HepG2 (cell line): ENCODE measurements around the gene ZNF467. TPM values are rescaled to one million over a fixed set of nuclear protein-coding genes. Genes with fewer than 3 reads are reported as not detected.

Experiments
- ETV6 ChIP-seq: sonication (generic); formaldehyde crosslinking; conservative IDR thresholded peaks from 2 replicates; pipeline ENCODE4 v1.4.0; 2020; ENCODE audit warnings: missing genetic modification reagents
- MXI1 ChIP-seq: IDR thresholded peaks from 3 replicates; pipeline ENCODE4 v1.6.1; 2012; ENCODE audit warnings: low read depth, low read length, inconsistent platforms, borderline replicate concordance
- MYC ChIP-seq: sonication (generic); formaldehyde crosslinking; IDR thresholded peaks from 2 replicates; pipeline ENCODE4 v1.9.0; 2021; ENCODE audit warnings: missing genetic modification reagents, borderline replicate concordance
- SAP130 ChIP-seq: IDR thresholded peaks from 2 replicates; pipeline ENCODE4 v1.6.1; 2016; ENCODE audit warnings: low read depth
- THAP11 ChIP-seq: IDR thresholded peaks from 2 replicates; pipeline ENCODE4 v1.6.1; 2016; ENCODE audit warnings: missing biosample characterization, missing genetic modification reagents
- THYN1 ChIP-seq: sonication (generic); formaldehyde crosslinking; IDR thresholded peaks from 2 replicates; pipeline ENCODE4 v1.8.1; 2023; ENCODE audit warnings: low read depth, mild to moderate bottlenecking, moderate library complexity, missing genetic modification reagents, borderline replicate concordance
- ZMYM4 ChIP-seq: sonication (generic); formaldehyde crosslinking; IDR thresholded peaks from 2 replicates; pipeline ENCODE4 v1.8.1; 2023; ENCODE audit warnings: mild to moderate bottlenecking, missing genetic modification reagents
- ZNF138 ChIP-seq: sonication (generic); formaldehyde crosslinking; IDR thresholded peaks from 2 replicates; pipeline ENCODE4 v1.5.0; 2020; ENCODE audit warnings: mild to moderate bottlenecking, low read depth, missing genetic modification reagents
- polyA plus RNA-seq, 8 experiments: library from polyadenylated mRNA; depleted of rRNA in 3 of 8; stranded (reverse) in 7 of 8; unstranded in 1 of 8; fragments of >200 nt; fragmentation: Illumina TruSeq in 4 of 8; extraction: Trizol in 4 of 8; gene quantifications; 2 replicates each; pipeline versions ENCODE4 v1.2.1 to v1.2.3, GENCODE V29; 2011 to 2016; ENCODE audit warnings: low read depth in 4 of 8, missing spikeins in 1 of 8, mixed read lengths in 1 of 8; ENCODE audit not compliant: insufficient read depth in 1 of 8
- total RNA-seq, 5 experiments: library from RNA; depleted of rRNA; stranded (reverse); fragments of >200 nt; fragmentation: Illumina TruSeq; extraction: Trizol; gene quantifications; 2 replicates each; pipeline ENCODE4 v1.2.3, GENCODE V29; 2016; ENCODE audit warnings: low read depth in 1 of 5
- TF ChIP-seq, protein P1 (sequence below): sonication (generic); formaldehyde crosslinking; IDR thresholded peaks from 2 replicates; pipeline ENCODE4 v1.4.0; 2020; ENCODE audit warnings: missing genetic modification reagents
- TF ChIP-seq, protein P2 (sequence below): sonication (generic); formaldehyde crosslinking; IDR thresholded peaks from 2 replicates; pipeline ENCODE4 v1.9.0; 2022; ENCODE audit warnings: low read depth, missing genetic modification reagents
- TF ChIP-seq, protein P3 (sequence below): IDR thresholded peaks from 2 replicates; pipeline ENCODE4 v1.6.1; 2012; ENCODE audit warnings: inconsistent platforms
- TF ChIP-seq, protein P4 (sequence below): sonication (generic); formaldehyde crosslinking; IDR thresholded peaks from 2 replicates; pipeline ENCODE4 v1.9.0; 2022; ENCODE audit warnings: missing genetic modification reagents, mild to moderate bottlenecking, borderline replicate concordance
- TF ChIP-seq, protein P5 (sequence below), 2 experiments: sonication (generic) in 1 of 2; formaldehyde crosslinking in 1 of 2; IDR thresholded peaks; 2 replicates each; pipeline versions ENCODE4 v1.4.0 to v1.6.1; 2016 to 2020; ENCODE audit warnings: borderline replicate concordance in 1 of 2, low read depth in 1 of 2, mild to moderate bottlenecking in 1 of 2, missing genetic modification reagents in 1 of 2

Gene ZNF467
- total and polyA plus RNA-seq, 2 of the 13 experiments (the other 11 are each of a cell fraction or from before 2014, with no cell fraction given): 0.03 TPM; not detected in 1

DNA sequence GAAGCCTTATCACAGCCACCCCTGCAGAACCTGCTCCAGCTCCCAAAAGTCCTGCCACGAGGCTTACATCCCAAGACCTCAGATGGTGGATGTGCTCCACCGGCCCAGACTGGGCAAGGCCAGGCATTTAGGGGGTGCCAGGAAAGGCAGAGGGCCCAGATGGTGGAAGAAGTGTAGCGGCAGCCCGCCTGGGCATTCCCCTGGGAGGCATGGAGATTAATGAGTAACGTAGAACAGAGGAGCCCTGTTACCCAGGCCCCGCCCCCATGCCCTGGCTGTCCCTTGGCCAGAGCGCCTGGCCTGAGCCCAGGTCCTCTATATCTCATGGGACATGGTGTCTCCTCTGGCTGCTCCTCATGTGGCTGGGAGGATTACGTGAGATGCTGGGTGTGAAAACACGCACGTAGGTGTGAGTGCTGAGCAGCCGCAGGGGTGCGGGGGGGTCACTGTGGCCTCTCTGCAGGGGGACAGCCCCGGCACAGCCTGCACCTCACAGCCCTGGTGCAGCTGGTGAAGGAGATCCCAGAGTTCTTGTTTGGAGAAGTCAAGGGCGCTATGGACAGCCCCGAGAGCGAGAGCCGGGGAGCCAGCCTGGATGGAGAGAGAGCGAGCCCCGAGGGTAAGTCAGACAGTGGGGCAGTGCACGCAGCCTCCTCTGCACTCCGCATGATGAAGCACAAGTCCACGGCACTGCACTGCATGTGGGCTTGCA, 52.9 kb downstream of the ZNF467 start (continued):
- TF ChIP-seq, protein P1, sequence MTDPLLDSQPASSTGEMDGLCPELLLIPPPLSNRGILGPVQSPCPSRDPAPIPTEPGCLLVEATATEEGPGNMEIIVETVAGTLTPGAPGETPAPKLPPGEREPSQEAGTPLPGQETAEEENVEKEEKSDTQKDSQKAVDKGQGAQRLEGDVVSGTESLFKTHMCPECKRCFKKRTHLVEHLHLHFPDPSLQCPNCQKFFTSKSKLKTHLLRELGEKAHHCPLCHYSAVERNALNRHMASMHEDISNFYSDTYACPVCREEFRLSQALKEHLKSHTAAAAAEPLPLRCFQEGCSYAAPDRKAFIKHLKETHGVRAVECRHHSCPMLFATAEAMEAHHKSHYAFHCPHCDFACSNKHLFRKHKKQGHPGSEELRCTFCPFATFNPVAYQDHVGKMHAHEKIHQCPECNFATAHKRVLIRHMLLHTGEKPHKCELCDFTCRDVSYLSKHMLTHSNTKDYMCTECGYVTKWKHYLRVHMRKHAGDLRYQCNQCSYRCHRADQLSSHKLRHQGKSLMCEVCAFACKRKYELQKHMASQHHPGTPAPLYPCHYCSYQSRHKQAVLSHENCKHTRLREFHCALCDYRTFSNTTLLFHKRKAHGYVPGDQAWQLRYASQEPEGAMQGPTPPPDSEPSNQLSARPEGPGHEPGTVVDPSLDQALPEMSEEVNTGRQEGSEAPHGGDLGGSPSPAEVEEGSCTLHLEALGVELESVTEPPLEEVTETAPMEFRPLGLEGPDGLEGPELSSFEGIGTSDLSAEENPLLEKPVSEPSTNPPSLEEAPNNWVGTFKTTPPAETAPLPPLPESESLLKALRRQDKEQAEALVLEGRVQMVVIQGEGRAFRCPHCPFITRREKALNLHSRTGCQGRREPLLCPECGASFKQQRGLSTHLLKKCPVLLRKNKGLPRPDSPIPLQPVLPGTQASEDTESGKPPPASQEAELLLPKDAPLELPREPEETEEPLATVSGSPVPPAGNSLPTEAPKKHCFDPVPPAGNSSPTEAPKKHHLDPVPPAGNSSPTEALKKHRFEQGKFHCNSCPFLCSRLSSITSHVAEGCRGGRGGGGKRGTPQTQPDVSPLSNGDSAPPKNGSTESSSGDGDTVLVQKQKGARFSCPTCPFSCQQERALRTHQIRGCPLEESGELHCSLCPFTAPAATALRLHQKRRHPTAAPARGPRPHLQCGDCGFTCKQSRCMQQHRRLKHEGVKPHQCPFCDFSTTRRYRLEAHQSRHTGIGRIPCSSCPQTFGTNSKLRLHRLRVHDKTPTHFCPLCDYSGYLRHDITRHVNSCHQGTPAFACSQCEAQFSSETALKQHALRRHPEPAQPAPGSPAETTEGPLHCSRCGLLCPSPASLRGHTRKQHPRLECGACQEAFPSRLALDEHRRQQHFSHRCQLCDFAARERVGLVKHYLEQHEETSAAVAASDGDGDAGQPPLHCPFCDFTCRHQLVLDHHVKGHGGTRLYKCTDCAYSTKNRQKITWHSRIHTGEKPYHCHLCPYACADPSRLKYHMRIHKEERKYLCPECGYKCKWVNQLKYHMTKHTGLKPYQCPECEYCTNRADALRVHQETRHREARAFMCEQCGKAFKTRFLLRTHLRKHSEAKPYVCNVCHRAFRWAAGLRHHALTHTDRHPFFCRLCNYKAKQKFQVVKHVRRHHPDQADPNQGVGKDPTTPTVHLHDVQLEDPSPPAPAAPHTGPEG (CRISPR knock-in tag): no peak
- no peak for TF ChIP-seq THYN1
- TF ChIP-seq, protein P2, sequence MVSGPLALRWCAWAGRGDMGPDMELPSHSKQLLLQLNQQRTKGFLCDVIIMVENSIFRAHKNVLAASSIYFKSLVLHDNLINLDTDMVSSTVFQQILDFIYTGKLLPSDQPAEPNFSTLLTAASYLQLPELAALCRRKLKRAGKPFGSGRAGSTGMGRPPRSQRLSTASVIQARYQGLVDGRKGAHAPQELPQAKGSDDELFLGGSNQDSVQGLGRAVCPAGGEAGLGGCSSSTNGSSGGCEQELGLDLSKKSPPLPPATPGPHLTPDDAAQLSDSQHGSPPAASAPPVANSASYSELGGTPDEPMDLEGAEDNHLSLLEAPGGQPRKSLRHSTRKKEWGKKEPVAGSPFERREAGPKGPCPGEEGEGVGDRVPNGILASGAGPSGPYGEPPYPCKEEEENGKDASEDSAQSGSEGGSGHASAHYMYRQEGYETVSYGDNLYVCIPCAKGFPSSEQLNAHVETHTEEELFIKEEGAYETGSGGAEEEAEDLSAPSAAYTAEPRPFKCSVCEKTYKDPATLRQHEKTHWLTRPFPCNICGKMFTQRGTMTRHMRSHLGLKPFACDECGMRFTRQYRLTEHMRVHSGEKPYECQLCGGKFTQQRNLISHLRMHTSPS (CRISPR knock-in tag): peak; percentile 41; the same call in 1 of the 2 replicates
- TF ChIP-seq THAP11 (CRISPR knock-in tag): peak; percentile 17; the same call in 1 of the 2 replicates
- TF ChIP-seq, protein P3, sequence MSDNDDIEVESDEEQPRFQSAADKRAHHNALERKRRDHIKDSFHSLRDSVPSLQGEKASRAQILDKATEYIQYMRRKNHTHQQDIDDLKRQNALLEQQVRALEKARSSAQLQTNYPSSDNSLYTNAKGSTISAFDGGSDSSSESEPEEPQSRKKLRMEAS: peak; percentile 17; the same call in 1 of the 2 replicates
- TF ChIP-seq SAP130 (CRISPR knock-in tag): peak; percentile 35; the same call in 1 of the 2 replicates
- peak; percentile 33; the same call in 1 of the 2 replicates for TF ChIP-seq MYC
- TF ChIP-seq ZMYM4 (CRISPR knock-in tag): no peak
- no peak for TF ChIP-seq ZNF138
- 0 out of 3 replicates have a peak, but pooled peaks have one; percentile 11 for TF ChIP-seq MXI1
- TF ChIP-seq, protein P4, sequence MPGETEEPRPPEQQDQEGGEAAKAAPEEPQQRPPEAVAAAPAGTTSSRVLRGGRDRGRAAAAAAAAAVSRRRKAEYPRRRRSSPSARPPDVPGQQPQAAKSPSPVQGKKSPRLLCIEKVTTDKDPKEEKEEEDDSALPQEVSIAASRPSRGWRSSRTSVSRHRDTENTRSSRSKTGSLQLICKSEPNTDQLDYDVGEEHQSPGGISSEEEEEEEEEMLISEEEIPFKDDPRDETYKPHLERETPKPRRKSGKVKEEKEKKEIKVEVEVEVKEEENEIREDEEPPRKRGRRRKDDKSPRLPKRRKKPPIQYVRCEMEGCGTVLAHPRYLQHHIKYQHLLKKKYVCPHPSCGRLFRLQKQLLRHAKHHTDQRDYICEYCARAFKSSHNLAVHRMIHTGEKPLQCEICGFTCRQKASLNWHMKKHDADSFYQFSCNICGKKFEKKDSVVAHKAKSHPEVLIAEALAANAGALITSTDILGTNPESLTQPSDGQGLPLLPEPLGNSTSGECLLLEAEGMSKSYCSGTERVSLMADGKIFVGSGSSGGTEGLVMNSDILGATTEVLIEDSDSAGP (CRISPR knock-in tag): peak; percentile 50; the same call in 1 of the 2 replicates
- TF ChIP-seq, protein P5, sequence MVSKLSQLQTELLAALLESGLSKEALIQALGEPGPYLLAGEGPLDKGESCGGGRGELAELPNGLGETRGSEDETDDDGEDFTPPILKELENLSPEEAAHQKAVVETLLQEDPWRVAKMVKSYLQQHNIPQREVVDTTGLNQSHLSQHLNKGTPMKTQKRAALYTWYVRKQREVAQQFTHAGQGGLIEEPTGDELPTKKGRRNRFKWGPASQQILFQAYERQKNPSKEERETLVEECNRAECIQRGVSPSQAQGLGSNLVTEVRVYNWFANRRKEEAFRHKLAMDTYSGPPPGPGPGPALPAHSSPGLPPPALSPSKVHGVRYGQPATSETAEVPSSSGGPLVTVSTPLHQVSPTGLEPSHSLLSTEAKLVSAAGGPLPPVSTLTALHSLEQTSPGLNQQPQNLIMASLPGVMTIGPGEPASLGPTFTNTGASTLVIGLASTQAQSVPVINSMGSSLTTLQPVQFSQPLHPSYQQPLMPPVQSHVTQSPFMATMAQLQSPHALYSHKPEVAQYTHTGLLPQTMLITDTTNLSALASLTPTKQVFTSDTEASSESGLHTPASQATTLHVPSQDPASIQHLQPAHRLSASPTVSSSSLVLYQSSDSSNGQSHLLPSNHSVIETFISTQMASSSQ (IDR thresholded peaks at IDR 0.05; ENCODE audit: low read depth): peak; percentile 81
- TF ChIP-seq, protein P5 (CRISPR knock-in tag; IDR thresholded peaks at IDR 0.05; ENCODE audit: borderline replicate concordance): peak; percentile 84; the same call in 1 of the 2 replicates
- no peak for TF ChIP-seq ETV6
